Astrocyte of the spinal cord (primary cell): Measurements from ENCODE around the gene CAV2.

Experiments used
- DNase-seq: peaks from one replicate; pipeline ENCODE4 v3.0.0; 2011; ENCODE audit warnings: low read depth, low spot score
- H3K4me3 ChIP-seq: 2 replicates; pipeline ENCODE4 v1.5.1; 2011; ENCODE audit warnings: low read depth, mild to moderate bottlenecking, low read length, moderate library complexity
- in situ Hi-C: cut with HindIII; loops from 2 replicates; pipeline ENCODE4 v1.10.0; 2017; ENCODE audit warnings: low sequenced_read_pairs
- TF ChIP-seq, protein P1 (sequence below): IDR thresholded peaks from 2 replicates; pipeline ENCODE4 v1.5.1; 2012; ENCODE audit warnings: low read depth, mild to moderate bottlenecking, low read length, inconsistent platforms

CAV2 gene

GRCh38 chr7:116502201-116503096 is 2.9 kb downstream of the CAV2 start:
- no peak for DNase-seq
- TF ChIP-seq, protein P1, sequence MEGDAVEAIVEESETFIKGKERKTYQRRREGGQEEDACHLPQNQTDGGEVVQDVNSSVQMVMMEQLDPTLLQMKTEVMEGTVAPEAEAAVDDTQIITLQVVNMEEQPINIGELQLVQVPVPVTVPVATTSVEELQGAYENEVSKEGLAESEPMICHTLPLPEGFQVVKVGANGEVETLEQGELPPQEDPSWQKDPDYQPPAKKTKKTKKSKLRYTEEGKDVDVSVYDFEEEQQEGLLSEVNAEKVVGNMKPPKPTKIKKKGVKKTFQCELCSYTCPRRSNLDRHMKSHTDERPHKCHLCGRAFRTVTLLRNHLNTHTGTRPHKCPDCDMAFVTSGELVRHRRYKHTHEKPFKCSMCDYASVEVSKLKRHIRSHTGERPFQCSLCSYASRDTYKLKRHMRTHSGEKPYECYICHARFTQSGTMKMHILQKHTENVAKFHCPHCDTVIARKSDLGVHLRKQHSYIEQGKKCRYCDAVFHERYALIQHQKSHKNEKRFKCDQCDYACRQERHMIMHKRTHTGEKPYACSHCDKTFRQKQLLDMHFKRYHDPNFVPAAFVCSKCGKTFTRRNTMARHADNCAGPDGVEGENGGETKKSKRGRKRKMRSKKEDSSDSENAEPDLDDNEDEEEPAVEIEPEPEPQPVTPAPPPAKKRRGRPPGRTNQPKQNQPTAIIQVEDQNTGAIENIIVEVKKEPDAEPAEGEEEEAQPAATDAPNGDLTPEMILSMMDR, result no peak
- in situ Hi-C loops, result no loop called here
- peak overlapping the region; percentile 71 for H3K4me3 ChIP-seq

GRCh38 chr7:116503835-116504234 is 4.3 kb downstream of the CAV2 start:
- no peak overlapping the region for H3K4me3 ChIP-seq
- TF ChIP-seq, protein P1, result no peak
- in situ Hi-C loops, result no loop called here
- no peak for DNase-seq

DNA sequence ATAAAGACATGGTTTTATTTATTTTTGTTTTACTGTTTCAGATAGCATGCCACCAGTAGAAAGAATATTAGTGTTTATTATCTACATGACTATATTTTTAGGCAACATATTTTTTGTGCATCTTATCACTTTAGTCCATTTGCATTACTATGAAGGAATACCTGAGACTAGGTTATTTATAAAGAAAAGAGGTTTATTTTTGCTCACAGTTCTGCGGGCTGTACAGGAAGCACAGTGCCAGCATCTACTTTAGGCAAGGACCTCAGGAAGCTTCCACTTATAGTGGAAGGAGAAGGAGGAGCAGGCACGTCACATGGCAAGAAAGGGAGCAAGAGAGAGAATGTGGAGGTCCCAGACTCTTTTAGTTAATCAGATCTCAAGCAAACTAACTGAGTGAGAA is 5.7 kb downstream of the CAV2 start:
- no peak for DNase-seq
- in situ Hi-C loops, result no loop called here
- H3K4me3 ChIP-seq, result no peak overlapping the region
- TF ChIP-seq, protein P1, result no peak

GRCh38 chr7:116505823-116506222 is 6.3 kb downstream of the CAV2 start:
- TF ChIP-seq, protein P1, result no peak
- H3K4me3 ChIP-seq, result no peak overlapping the region
- DNase-seq, result no peak
- in situ Hi-C loops, result no loop called here

GRCh38 chr7:116509982-116510579 is 10.5 kb downstream of the CAV2 start:
- DNase-seq, result no peak
- in situ Hi-C loops, result no loop called here

DNA sequence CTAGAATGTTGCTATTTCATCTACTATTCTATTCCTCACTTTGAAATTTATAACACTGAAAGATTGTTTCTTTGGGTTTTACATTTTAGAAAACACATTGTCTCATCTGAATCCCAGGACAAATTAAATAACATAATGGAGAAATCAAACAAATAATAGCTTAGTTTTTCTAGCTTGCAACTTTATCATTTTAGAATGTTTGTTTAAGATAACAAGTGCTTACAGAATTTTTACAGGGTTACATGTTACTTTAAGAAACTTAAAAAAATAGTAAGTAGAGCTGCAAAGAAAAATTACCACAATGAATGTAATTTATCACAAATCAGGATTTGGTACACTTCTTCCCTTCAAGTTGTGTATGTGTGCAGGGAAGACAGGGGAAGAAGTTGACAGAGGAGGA is 11.3 kb downstream of the CAV2 start:
- TF ChIP-seq, protein P1, result no peak
- DNase-seq, result no peak
- in situ Hi-C loops, result no loop called here
- H3K4me3 ChIP-seq, result no peak overlapping the region

More at GRCh38 chr7:116509982-116510579, 10.5 kb downstream of the CAV2 start:
- TF ChIP-seq, protein P1, result no peak
- H3K4me3 ChIP-seq, result no peak overlapping the region
